Measurements from ENCODE around the gene SLITRK6.
"Not testable (repeated sequence)": the region's sequence is repeated elsewhere in the genome, so short reads cannot be mapped to it uniquely, and the experiment has no call there.

Gene SLITRK6, protein sequence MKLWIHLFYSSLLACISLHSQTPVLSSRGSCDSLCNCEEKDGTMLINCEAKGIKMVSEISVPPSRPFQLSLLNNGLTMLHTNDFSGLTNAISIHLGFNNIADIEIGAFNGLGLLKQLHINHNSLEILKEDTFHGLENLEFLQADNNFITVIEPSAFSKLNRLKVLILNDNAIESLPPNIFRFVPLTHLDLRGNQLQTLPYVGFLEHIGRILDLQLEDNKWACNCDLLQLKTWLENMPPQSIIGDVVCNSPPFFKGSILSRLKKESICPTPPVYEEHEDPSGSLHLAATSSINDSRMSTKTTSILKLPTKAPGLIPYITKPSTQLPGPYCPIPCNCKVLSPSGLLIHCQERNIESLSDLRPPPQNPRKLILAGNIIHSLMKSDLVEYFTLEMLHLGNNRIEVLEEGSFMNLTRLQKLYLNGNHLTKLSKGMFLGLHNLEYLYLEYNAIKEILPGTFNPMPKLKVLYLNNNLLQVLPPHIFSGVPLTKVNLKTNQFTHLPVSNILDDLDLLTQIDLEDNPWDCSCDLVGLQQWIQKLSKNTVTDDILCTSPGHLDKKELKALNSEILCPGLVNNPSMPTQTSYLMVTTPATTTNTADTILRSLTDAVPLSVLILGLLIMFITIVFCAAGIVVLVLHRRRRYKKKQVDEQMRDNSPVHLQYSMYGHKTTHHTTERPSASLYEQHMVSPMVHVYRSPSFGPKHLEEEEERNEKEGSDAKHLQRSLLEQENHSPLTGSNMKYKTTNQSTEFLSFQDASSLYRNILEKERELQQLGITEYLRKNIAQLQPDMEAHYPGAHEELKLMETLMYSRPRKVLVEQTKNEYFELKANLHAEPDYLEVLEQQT

DNA sequence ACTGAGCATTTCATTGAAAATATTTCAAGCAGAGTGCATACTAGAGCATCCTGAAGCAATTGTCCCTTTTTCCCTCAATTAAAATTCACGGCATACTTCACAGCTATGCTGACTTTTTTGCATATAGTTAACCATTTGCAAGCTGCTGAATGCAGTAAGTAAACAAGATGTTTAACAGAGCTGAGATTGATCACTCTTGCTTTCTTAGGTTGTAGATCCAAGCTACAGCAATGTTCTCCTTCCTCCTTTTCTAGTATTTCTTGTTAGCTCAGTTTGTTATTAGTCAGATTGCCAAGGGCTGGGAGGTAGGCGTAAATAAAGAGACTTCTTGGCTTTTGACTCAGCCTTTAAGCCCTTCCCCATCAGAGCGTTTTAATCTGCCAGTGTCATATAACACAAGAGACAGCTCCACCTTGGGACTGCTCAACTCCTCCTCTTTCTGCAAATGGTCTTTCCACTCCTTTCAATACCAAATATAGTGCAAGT is at the start of gene SLITRK6:
Gene SLITRK6, minus strand, starts transcription at position 323 of the 486 bp plus-strand sequence. CDS start 2,911 bp downstream, outside the sequence.
- DNase-seq: peak; percentile 73

DNA sequence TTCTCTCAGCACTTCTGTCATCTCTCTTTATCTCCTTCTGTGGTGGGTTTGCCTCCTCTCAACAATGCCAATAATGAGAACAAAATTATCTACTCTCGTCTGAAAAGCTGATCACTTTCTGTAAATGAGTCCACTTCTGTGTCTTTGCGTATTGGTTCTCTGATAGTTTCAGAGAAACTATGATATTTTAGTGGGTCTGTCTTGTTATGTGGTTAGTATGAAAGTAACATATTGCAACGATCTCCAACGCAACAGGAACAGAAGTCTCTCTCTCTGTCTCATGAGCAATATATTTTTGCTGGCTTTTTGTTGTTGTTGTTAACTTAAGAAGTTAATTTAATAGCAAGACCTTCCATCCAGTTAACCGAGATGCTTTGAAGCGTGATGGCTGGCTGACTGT is 47.8 kb upstream of the SLITRK6 start:
- no peak for DNase-seq

DNA sequence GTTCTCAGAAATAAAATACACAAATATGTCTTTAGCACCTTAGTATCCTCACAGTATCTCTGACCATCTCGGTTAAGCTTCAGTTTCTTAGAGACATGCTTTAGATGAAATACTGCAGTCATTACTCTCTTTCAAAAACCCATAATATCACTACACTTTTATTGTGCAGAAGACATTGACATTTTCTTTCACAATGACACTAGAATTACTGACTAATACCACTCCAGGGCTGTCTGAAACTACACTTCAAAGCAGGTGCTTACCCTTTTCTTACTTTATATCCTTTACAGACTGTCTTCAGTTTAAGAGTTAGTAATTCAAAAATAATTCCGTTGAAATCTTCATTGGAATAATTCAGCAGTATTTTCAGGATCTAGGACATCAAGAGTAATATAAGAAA is 42.2 kb upstream of the SLITRK6 start:
- no peak for DNase-seq

DNA sequence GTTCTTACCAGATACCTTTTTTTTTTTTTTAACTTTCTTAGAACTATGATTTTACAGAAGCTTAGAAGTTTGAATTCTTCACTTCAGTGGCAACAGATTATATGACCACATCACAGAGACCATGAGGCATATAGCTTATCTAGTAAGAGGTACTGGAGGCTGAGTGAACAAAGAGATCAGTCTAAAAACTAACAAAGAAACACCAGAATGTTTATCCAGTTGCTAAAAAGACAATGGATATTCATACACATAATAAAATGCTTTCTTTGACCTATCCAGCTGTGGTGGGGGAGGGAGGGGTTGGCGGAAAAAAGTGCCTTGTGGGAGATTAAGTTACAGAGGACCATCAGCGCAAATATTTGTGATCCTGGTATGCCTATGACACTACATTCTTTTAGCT is 34.7 kb upstream of the SLITRK6 start:
- DNase-seq: no peak

DNA sequence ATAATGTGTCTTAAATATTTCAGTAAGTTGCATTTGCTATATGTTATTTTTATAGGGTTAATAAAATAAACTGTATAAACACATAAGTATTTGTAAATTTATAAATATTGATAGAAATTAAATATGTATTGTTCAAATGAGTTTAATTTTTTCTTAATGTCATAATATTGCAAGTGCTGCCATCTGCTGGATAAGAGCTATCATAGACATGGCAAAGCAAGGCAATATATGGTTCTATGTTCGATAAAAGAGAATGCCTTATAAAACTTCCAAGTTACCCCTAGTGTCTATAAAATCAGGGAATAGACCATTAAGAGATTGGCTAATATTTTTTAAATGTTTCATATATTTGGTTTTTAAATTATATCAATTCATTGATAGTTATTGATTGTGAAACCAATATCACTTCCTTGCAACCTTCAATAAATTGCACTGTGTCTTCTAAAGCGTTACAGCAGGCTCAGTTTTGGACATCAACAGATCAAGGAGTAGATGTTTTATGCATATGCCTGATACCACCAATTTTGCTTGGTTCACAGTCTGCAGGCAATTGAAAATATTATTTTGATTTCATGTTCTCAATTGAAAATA is 29.0 kb upstream of the SLITRK6 start:
- DNase-seq: peak; percentile 12

DNA sequence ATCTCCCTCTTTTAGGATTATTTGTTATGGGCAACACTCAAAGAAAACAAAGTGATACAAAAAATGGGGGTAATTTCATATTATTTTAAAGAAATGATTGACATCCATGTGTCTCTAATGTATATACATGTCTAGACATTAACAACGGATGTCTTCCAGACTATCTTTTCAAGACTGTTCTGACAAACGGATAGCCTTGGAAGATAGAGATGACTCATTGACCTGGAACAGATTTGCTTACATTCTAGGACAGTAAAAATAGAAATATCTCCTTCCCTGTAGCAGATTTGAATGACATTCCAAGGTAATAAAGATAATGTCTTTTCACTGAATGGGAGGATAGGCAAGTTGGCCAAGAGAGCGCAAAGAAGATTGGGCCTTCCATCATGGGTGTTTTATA is 26.2 kb upstream of the SLITRK6 start:
- no peak for DNase-seq

DNA sequence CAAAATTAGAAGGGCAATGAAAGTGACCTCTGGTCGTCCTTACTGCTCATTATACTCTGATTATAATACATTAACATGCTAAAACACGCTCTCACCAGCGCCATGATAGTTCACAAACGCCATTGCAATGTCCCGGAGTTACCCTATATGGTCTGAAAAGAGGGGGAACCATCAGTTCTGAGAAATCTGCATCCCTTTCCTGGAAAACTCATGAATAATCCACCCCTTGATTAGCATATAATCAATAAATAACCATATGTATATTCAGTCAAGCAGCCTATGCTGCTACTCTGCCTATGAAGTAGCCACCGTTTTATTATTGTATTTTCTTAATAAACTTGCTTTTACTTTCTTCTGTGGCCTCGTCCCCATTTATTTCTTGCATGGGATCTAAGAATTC is 24.6 kb upstream of the SLITRK6 start:
- DNase-seq: no peak

DNA sequence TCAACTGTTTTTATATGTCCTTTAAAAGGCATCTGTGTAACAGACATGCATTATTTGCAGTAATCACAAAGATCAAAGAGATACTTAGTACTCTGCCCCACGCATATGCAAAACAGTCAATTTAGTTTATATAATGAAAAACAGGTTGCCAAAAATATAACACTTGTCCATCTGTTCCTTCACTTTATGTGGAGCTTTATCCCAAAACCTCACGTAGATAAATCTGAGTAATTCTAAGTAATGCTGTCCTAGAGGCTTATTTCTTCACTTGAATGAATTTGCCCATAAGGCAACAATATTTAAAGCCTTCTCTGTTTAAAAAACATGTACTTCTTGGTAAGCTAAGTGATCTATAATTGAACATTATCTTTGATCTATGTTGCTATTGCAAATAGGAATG is 20.3 kb upstream of the SLITRK6 start:
- DNase-seq: no peak

DNA sequence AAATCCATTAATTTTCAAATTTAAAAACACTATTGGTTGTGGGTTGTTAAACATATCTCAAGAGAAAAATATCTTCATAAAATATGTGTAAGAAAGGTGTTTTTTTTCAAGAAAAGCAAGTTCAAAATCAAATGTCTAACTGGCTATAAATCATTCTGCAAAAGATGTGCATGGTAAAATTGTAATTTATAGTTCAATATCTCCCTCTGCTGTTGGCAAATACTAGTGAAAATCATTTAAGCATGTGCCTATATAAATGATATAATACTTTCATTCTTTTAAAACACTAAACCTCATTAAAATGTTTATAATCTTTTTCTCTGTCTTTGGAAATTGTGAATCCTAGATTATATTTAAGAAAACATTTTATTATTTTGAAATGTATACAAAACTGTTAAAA is 17.2 kb upstream of the SLITRK6 start:
- DNase-seq: peak; percentile 19

DNA sequence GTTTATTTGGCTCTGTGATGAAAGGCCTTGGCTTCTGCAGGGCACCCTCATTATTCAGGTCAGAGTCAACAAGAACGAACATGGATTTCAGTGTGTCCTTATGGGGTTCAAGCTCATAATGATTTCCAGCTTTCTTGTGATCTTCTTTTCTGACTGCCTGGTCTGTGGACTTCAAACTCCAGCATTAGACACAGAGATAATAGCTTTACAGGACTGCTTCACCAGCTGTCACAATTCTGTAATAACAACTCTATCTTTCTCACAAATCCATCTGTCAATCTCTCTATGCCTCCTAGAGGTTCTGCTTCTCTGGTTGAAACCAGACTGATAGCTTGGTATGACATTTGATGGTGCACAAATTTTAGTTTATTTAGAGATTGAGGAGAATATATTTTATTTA is 13.1 kb upstream of the SLITRK6 start:
- DNase-seq: no peak

DNA sequence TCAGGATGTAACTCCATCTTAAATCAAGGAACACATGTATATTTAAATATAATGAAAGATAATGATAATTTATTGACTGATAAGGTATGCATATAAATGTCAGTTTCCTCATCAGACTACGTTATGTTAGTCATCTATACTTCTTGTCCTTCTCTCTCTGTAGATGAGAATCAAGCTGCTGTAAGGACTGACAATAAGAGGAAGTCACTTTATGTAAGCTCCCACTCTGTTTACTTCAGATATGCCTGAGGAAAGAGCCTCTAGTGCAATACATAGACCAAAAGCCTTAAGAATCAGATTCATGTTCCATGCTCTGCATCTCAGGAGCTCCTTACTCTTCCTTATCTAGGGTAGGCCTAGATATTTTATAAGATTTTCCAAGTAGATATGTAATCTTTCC is 9.6 kb upstream of the SLITRK6 start:
- no peak for DNase-seq

DNA sequence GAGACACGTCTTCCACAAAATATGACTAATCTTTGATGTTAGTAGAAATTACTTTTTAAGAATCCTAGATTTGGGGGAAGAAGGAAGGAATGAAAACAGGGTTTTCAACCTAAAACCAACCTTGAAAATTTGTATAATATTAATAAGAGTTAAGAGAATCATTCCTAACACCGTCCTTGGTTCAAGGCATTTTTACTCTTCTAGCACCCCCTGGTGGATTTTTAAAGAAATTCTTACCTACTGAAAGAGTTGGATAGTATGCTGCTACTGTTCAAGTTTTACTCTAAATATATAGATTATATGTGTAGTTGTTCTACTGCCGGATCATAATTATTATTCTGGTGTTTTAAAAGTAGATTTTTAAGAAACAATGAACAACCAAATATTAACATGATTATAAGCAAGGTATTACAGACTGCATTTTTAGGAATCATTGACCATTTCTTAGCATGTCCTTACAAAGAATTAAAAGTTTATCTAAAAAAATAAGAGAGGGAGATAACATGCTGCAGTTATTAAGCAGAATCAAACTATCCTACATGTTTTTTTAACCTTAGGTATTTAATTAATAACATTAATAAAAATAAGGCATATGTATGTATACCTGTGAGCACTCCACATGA is 7.4 kb upstream of the SLITRK6 start:
- peak; percentile 60 for DNase-seq

DNA sequence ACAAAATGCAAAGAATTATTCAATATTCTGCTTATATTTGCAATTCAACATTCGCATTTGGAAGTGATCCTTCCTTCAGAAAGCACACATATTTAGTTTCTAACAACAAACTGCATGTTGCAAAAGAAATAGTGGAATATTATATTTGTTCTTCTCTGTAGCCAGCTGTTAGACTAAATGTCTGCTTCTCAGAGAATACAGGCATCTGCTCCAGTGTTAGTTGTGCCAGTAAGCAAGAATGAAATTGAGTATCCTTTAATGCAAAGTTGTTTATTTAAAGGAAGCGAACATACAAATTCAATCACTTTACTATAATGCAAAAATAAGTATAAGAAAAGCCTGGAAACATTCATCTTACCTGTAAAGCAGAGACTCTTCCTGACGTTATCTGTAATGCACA is 663 bp downstream of the SLITRK6 start:
- no peak for DNase-seq

DNA sequence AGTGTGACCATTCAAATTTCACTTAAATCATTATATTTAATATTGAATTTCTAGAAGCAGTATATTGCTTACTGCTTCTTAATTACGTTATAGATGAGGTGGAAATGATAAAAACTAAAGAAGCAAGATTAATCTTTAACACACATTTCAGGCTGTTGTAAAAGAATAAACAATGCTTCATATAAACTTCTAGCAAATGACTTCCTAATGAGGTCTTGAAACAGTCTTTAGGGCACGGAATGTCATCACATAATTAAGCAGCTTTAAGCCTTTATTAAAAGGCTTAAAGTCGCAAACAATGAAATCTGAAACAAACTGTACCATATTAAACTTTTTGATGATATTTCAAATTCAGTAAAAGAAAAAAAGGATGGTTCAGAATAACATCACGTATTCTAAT is 1.9 kb downstream of the SLITRK6 start:
- DNase-seq: no peak

DNA sequence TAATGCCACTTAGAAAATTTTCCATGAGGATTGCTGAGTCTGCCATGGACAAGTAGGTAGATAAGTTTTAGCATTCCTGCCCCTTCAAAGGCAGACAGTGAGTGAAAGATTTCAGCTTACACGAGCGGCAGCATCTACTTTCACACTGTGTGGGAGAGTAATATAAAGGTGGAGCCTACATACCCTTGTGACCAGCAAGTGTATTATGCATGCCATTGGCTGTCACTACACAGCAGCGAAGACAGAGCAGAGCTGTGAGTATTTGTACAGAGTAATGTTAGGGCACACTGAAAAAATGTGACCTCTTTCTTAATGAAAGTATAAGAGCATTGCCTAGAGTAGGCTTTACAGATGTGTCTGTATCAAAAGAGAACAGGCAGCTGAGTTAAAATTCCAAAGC is 14.0 kb downstream of the SLITRK6 start:
- DNase-seq: no peak

DNA sequence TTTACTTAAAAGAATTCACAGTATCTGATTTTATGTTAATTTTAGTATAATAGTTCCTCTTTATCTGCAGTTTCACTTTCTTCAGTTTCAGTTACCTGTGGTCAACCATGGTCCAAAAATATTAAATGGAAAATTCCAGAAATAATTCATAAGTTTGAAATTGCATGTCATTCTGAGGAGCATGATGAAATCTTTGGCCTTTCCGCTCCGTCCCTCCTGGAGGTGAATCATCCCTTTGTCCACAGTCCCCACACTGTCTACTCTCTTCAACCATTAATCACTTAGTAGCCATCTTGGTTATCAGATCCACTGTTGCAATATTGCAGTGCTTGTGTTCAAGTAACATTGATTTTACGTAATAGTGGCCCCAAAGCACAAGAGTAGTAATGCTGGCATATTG is 26.9 kb downstream of the SLITRK6 start:
- DNase-seq: no peak

DNA sequence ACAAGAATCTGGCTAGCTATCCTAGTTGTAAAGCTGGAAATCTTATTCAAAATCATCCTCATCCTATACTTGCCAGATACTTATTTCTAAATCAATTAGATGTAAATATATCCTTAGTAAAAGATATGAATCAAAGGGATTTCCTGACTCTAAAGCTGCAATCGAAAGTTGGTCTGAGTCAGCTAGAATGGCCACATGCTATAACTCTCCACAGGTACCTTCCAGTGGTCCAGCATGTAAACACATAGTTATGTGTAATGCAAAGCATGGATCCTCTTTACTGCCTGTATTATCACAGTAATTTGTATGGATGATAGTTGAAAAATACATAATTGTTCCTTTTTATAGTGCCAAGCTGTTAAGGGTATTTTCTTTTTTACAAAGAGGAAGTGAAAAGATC is 27.4 kb downstream of the SLITRK6 start:
- no peak for DNase-seq

DNA sequence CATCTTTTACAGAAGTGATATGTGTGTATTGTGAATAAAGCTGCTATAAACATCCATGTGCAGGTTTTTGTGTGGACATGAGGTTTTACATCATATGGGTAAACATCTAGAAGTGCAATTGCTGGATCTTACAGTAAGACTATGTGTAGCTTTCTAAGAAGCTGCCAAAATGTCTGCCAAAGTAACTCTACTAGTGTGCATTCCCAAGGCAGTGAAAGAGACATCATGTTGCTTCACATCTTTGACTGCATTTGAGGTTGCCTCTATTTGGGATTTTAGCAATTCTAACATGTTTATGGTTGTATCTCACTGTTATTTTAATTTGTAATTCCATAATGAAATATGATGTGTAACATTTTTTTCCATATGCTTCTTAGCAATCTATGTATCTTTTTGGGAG is 30.3 kb downstream of the SLITRK6 start:
- DNase-seq: no peak

DNA sequence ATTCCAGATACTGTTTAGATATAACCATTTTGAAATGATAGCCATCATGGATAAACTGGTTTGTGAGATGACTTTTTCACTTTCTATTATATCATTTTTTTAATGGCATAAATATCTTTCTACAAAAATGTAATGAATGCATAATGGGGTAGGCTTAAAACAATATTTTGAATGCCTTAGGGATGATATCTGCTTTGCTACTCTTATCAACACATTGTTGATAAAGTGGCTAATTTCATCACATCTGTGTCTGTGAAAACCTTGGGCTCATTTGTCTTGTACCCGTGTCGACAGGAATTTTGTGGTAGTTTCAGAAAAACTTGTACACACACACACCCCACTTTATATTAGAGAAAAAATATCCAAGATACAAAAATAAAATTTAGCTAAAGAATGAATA is 44.1 kb downstream of the SLITRK6 start:
- DNase-seq: no peak

DNA sequence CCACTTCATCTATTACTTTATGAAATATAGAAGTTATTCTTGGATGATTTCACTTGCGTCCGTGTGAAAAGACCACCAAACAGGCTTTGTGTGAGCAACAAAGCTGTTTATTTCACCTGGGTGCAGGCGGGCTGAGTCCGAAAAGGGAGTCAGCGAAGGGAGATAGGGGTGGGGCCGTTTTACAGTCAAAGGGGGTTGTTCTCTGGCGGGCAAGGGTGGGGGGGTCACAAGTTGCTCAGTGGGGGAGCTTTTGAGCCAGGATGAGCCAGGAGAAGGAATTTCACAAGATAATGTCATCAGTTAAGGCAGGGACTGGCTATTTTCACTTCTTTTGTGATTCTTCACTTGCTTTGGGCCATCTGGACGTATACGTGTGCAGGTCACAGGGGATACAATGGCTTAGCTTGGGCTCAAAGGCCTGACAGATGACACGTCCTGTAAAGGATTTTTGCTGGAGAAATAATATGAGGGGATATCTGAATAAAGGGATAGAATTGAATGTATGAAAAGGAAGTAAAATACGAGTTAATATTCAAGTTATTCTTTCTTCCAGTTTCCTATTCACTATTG is 55.9 kb downstream of the SLITRK6 start:
- not testable (repeated sequence) for DNase-seq
